Stimulated activated naive CD4-positive, alpha-beta T cell (primary cell): ENCODE measurements around the gene OCA2.
"Not testable (repeated sequence)": the region's sequence is repeated elsewhere in the genome, so short reads cannot be mapped to it uniquely, and the experiment has no call there.

ENCODE experiments used
- DNase-seq, 6 experiments: peaks; one replicate each; lab custom pipeline; 2025; lab: John Stamatoyannopoulos, UW

OCA2 gene

GRCh38 chr15:28002136-28002861 lies 96.8 kb downstream of the OCA2 start:
- DNase-seq = no peak

GRCh38 chr15:28001641-28002040 lies 97.5 kb downstream of the OCA2 start:
- DNase-seq = no peak

GRCh38 chr15:27993996-27994780 lies 104.9 kb downstream of the OCA2 start:
- DNase-seq = no peak

- DNase-seq = no peak
These were observed 105.6 kb downstream of the OCA2 start for GRCh38 chr15:27993544-27993943.

- DNase-seq = no peak
These were observed 108.3 kb downstream of the OCA2 start for GRCh38 chr15:27990521-27991515.

- DNase-seq = no peak
These were observed 109.3 kb downstream of the OCA2 start for GRCh38 chr15:27989838-27990237.

GRCh38 chr15:27989427-27989826 lies 109.7 kb downstream of the OCA2 start:
- DNase-seq = no peak

GRCh38 chr15:27985099-27985498 lies 114.0 kb downstream of the OCA2 start:
- no peak for DNase-seq

- DNase-seq = no peak
These were observed 115.6 kb downstream of the OCA2 start for GRCh38 chr15:27983496-27983895.

GRCh38 chr15:27977696-27978095 lies 121.4 kb downstream of the OCA2 start:
- no peak for DNase-seq

- DNase-seq = no peak
These were observed 125.2 kb downstream of the OCA2 start for GRCh38 chr15:27973886-27974285.

- no peak for DNase-seq
These were observed 128.3 kb downstream of the OCA2 start for GRCh38 chr15:27970661-27971392.

- no peak for DNase-seq
These were observed 131.6 kb downstream of the OCA2 start for GRCh38 chr15:27967541-27967940.

- DNase-seq = no peak
These were observed 133.6 kb downstream of the OCA2 start for GRCh38 chr15:27965546-27965945.

GRCh38 chr15:27961801-27962200 lies 137.3 kb downstream of the OCA2 start:
- DNase-seq = no peak

GRCh38 chr15:27958911-27959578 lies 140.1 kb downstream of the OCA2 start:
- no peak for DNase-seq

- DNase-seq = no peak
These were observed 142.8 kb downstream of the OCA2 start for GRCh38 chr15:27956285-27956684.

GRCh38 chr15:27955087-27955486 lies 144.0 kb downstream of the OCA2 start:
- no peak for DNase-seq

GRCh38 chr15:27952593-27952992 lies 146.5 kb downstream of the OCA2 start:
- DNase-seq = not testable (repeated sequence)

GRCh38 chr15:27951191-27951890 lies 147.8 kb downstream of the OCA2 start:
- no peak for DNase-seq
